ENCODE measurements around the gene PRMT3. TPM values are rescaled to one million over a fixed set of nuclear protein-coding genes. Genes with fewer than 3 reads are reported as not detected.
"Not testable (repeated sequence)": the region's sequence is repeated elsewhere in the genome, so short reads cannot be mapped to it uniquely, and the experiment has no call there.

Gene PRMT3
- total RNA-seq, 2 experiments from 2014 or later, result 11.2 to 11.8 TPM

DNA sequence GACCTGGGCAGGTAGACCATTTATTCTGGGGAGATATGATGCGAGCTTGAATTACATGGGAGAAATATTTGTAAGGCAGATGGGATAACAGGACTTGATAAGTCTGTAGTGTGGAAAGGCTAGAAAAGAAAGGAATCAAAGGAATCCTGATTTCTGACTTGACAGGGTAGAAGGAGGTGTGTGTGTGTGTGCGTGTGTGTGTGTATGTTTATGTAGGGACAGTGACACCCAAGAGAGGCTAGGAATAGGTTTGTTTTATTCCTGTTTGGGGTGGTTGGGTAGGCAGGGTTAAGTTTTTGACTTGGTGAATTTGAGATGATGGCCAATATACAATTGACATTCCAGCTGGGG, 24.4 kb upstream of the PRMT3 start:
- no peaks in the 10 kb centered on the region for H3K9me3 ChIP-seq (ENCODE audit: control insufficient read depth in 1 of 2, insufficient read depth in 1 of 2, low read length in 2 of 2)
- ChIA-PET POLR2A (interaction anchor here (1.9 to 2.2 kb wide), 2 partner anchors 24 to 206 kb away, joined by 6 to 14 read pairs; partner anchors contain the start of gene PRMT3), CTCF (interaction anchor here (1.4 to 2.8 kb wide), 2 partner anchors 8 to 24 kb away, joined by 10 read pairs; partner anchors contain the start of gene PRMT3)
- H3K27ac ChIP-seq (ENCODE audit: low read depth in 1 of 2, low read length in 2 of 2), result peak overlapping the region; percentile 48 to 63
- Mint-ChIP-seq H3K4me1 (ENCODE audit: low read depth) (peaks cover 61% of the 10 kb centered on the region), H3K27me3 (no peaks in the 10 kb centered on the region), H3K36me3 (ENCODE audit: low read depth) (peaks cover 16% of the 10 kb centered on the region), H3K9me3 (no peaks in the 10 kb centered on the region), H3K4me3 (peak overlapping the region; percentile 95), H3K27ac (peak overlapping the region; percentile 90)
- H3K27me3 ChIP-seq (ENCODE audit: control insufficient read depth in 1 of 2, insufficient read depth in 2 of 2, low read length in 2 of 2), result no peaks in the 10 kb centered on the region
- DNase-seq (no peak), ATAC-seq (ENCODE audit: poor library complexity) (no peak)
- peak overlapping the region; percentile 74 for H3K4me3 ChIP-seq (ENCODE audit: low read length)
- TF ChIP-seq, protein P1, sequence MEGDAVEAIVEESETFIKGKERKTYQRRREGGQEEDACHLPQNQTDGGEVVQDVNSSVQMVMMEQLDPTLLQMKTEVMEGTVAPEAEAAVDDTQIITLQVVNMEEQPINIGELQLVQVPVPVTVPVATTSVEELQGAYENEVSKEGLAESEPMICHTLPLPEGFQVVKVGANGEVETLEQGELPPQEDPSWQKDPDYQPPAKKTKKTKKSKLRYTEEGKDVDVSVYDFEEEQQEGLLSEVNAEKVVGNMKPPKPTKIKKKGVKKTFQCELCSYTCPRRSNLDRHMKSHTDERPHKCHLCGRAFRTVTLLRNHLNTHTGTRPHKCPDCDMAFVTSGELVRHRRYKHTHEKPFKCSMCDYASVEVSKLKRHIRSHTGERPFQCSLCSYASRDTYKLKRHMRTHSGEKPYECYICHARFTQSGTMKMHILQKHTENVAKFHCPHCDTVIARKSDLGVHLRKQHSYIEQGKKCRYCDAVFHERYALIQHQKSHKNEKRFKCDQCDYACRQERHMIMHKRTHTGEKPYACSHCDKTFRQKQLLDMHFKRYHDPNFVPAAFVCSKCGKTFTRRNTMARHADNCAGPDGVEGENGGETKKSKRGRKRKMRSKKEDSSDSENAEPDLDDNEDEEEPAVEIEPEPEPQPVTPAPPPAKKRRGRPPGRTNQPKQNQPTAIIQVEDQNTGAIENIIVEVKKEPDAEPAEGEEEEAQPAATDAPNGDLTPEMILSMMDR (IDR thresholded peaks at IDR 0.05), result no peak
- peaks cover 45% of the 10 kb centered on the region for H3K4me1 ChIP-seq (ENCODE audit: insufficient read depth, low read length)
- H3K36me3 ChIP-seq (ENCODE audit: insufficient read depth, low read length), result peaks cover 1% of the 10 kb centered on the region
- intact Hi-C loops (cut with DNase I, micrococcal nuclease), result no loop called here

DNA sequence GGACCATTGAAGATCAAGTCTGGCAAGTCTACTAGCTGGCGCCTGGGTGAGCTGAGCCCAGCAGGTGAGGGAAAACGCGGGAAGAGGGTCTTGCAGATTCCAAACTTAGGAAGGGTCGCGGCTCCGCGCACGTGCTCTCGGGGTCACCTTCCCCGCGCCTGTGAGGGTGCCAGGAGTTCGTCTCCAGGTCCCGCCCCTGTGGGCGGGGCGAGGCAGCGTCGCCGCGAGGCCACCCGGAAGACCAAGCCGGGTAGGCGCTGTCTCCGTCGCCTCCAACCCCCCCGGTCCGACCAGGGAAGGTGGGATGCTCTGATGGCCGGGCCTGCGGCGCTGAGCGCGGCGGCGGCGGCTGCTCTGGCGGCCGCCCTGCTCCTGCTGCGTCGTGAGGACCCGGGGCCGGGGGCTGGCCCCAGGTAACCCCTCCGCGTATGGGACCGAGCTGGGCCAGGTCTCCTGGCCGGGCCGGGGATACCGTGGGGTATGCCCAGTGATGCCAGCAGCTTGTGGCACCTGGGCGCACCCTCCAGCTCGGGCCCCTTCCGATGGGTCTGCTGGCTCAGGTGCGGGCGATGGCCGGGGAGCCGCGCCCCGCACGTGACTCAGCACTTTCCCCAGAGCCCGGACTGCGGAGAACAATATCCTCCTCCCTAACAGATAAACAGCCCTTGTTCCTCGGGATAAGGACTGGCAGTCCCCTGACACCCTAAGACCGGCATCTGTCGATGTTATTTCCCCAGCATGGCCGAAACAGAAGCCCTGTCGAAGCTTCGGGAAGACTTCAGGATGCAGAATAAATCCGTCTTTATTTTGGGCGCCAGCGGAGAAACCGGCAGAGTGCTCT, 23.8 kb upstream of the PRMT3 start, which contains the start of gene HTATIP2:
Gene HTATIP2 (plus strand): TSS at position 215 of the 841 bp plus-strand sequence. CDS start 524 bp downstream, at position 739.
- peak; percentile 48 to 89 (median 70) for DNase-seq
- Mint-ChIP-seq H3K27me3 (no peaks in the 10 kb centered on the region), H3K4me1 (ENCODE audit: low read depth) (peaks cover 67% of the 10 kb centered on the region), H3K4me3 (peak within 1 kb of the TSS; percentile 95), H3K27ac (peak within 1 kb of the TSS; percentile 90), H3K9me3 (no peaks in the 10 kb centered on the region), H3K36me3 (ENCODE audit: low read depth) (peaks cover 21% of the 10 kb centered on the region)
- no peaks in the 10 kb centered on the region for H3K9me3 ChIP-seq (ENCODE audit: control insufficient read depth in 1 of 2, insufficient read depth in 1 of 2, low read length in 2 of 2)
- H3K27ac ChIP-seq (ENCODE audit: low read depth in 1 of 2, low read length in 2 of 2), result peak within 1 kb of the TSS; percentile 48 to 63
- peak; percentile 91 for ATAC-seq (ENCODE audit: poor library complexity)
- no peaks in the 10 kb centered on the region for H3K27me3 ChIP-seq (ENCODE audit: control insufficient read depth in 1 of 2, insufficient read depth in 2 of 2, low read length in 2 of 2)
- H3K4me1 ChIP-seq (ENCODE audit: insufficient read depth, low read length), result peaks cover 45% of the 10 kb centered on the region
- TF ChIP-seq, protein P1 (IDR thresholded peaks at IDR 0.05), result no peak
- intact Hi-C loops (cut with DNase I, micrococcal nuclease), result loop anchor here in 1 of 2 experiments (1.0 kb wide), 1 partner anchor 24 kb away; the partner anchor contains the start of gene PRMT3
- peaks cover 4% of the 10 kb centered on the region for H3K36me3 ChIP-seq (ENCODE audit: insufficient read depth, low read length)
- CTCF ChIA-PET, result interaction anchor here (0.6 to 2.8 kb wide), 3 partner anchors 9 to 33 kb away, joined by 3 to 10 read pairs (median 10); partner anchors contain the start of gene PRMT3
- peak within 1 kb of the TSS; percentile 74 for H3K4me3 ChIP-seq (ENCODE audit: low read length)
- POLR2A ChIA-PET, result interaction anchor here (0.9 to 2.2 kb wide), 8 partner anchors 9 to 236 kb away, joined by 3 to 14 read pairs (median 6); partner anchors contain the start of gene PRMT3

DNA sequence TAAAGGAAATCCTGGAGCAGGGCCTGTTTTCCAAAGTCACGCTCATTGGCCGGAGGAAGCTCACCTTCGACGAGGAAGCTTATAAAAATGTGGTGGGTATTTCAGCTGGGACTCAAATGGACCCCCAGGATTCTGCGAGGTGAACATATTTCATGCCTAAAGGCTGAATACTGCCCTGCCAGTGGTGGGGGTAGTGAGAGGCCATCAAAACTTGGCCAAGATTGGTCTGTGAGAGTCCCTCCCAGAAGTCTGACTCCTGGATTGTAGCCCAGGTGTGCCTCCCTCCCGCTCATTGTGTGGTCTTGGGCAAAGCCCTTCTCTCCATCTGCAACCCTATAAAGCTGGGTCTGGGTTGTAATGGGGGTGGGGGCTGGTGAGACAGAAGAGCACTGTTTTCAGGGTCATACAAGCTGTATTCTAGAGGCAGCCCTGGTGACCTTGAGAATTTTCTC, 23.1 kb upstream of the PRMT3 start:
- H3K4me3 Mint-ChIP-seq, result peak overlapping the region; percentile 89
- DNase-seq (no peak), ATAC-seq (ENCODE audit: poor library complexity) (no peak)
- no peaks in the 10 kb centered on the region for H3K9me3 Mint-ChIP-seq
- peaks cover 70% of the 10 kb centered on the region for H3K4me1 Mint-ChIP-seq (ENCODE audit: low read depth)
- Histone ChIP-seq H3K9me3 (ENCODE audit: control insufficient read depth in 1 of 2, insufficient read depth in 1 of 2, low read length in 2 of 2) (no peaks in the 10 kb centered on the region), H3K27ac (ENCODE audit: low read depth in 1 of 2, low read length in 2 of 2) (no peak overlapping the region), H3K27me3 (ENCODE audit: control insufficient read depth in 1 of 2, insufficient read depth in 2 of 2, low read length in 2 of 2) (no peaks in the 10 kb centered on the region), H3K36me3 (ENCODE audit: insufficient read depth, low read length) (peaks cover 4% of the 10 kb centered on the region), H3K4me3 (ENCODE audit: low read length) (peak overlapping the region; percentile 74), H3K4me1 (ENCODE audit: insufficient read depth, low read length) (peaks cover 45% of the 10 kb centered on the region)
- H3K27me3 Mint-ChIP-seq, result no peaks in the 10 kb centered on the region
- peaks cover 25% of the 10 kb centered on the region for H3K36me3 Mint-ChIP-seq (ENCODE audit: low read depth)
- intact Hi-C loops (cut with DNase I, micrococcal nuclease), result loop anchor here in 1 of 2 experiments (1.0 kb wide), 1 partner anchor 23 kb away; the partner anchor contains the start of gene PRMT3
- TF ChIP-seq, protein P1 (IDR thresholded peaks at IDR 0.05), result no peak
- H3K27ac Mint-ChIP-seq, result peak overlapping the region; percentile 83
- ChIA-PET POLR2A (interaction anchor here (0.9 to 2.2 kb wide), 8 partner anchors 8 to 236 kb away, joined by 3 to 14 read pairs (median 6); partner anchors contain the start of gene PRMT3), CTCF (interaction anchor here (0.6 to 2.8 kb wide), 4 partner anchors 9 to 33 kb away, joined by 3 to 10 read pairs (median 6); partner anchors contain the start of gene PRMT3)

DNA sequence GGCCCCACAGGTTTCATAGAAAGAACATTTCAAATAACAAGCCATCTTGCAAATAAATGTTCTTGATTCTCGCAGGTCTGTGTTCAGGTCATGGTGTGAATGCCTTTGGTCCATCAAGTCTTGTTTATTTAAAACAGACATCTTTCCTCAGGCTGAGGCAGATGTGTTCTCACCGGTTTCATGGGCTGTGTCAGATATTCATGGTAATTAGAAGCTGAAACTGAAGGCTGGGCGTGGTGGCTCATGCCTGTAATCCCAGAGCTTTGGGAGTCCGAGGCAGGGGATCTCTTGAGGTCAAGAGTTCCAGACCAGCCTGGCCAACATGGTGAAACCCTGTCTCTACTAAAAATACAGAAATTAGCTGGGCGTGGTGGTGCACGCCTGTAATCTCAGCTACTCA, 22.1 kb upstream of the PRMT3 start:
- ATAC-seq (ENCODE audit: poor library complexity); H3K27me3 ChIP-seq (ENCODE audit: control insufficient read depth in 1 of 2, insufficient read depth in 2 of 2, low read length in 2 of 2); H3K27me3 Mint-ChIP-seq; POLR2A ChIA-PET; H3K4me3 ChIP-seq (ENCODE audit: low read length); intact Hi-C loops (cut with DNase I, micrococcal nuclease); H3K36me3 ChIP-seq (ENCODE audit: insufficient read depth, low read length); H3K9me3 ChIP-seq (ENCODE audit: control insufficient read depth in 1 of 2, insufficient read depth in 1 of 2, low read length in 2 of 2); DNase-seq; H3K9me3 Mint-ChIP-seq; H3K27ac ChIP-seq (ENCODE audit: low read depth in 1 of 2, low read length in 2 of 2): not testable (repeated sequence)
- H3K4me3 Mint-ChIP-seq, result peak overlapping the region; percentile 84
- H3K36me3 Mint-ChIP-seq (ENCODE audit: low read depth), result peaks cover 25% of the 10 kb centered on the region
- H3K4me1 ChIP-seq (ENCODE audit: insufficient read depth, low read length), result peaks cover 39% of the 10 kb centered on the region
- H3K4me1 Mint-ChIP-seq (ENCODE audit: low read depth), result peaks cover 66% of the 10 kb centered on the region
- CTCF ChIA-PET, result interaction anchor here (1.5 to 2.8 kb wide), 2 partner anchors 11 to 32 kb away, joined by 3 to 10 read pairs; no protein-coding TSS in a partner anchor
- peak overlapping the region; percentile 83 for H3K27ac Mint-ChIP-seq

Measured in CD4-positive, alpha-beta T cell (primary cell).